B cell (primary cell): ENCODE data around the gene PACRG. TPM values are rescaled to one million over a fixed set of nuclear protein-coding genes. Genes with fewer than 3 reads are reported as not detected.

Experiments used
- ATAC-seq: fragments of 200-7000 bp; cut with Tn5 transposase; one replicate; pipeline ENCODE4 v1.10.0; 2021; ENCODE audit warnings: low read depth, mild to moderate bottlenecking, moderate number of reproducible peaks, moderate library complexity
- CTCF ChIA-PET: fragments of 350-600 bp; sonication (Branson Sonifier 250); formaldehyde crosslinking; loops from one replicate; lab custom pipeline; 2021; ENCODE audit warnings: antibody characterized with exemption, inconsistent platforms; lab: Charles Lee
- POLR2A ChIA-PET: fragments of 350-600 bp; sonication (Branson Sonifier 250); formaldehyde crosslinking; loops from one replicate; lab custom pipeline; 2021; ENCODE audit warnings: antibody characterized with exemption; lab: Charles Lee
- DNase-seq: peaks from one replicate; pipeline ENCODE4 v3.0.0; 2013
- H2AFZ ChIP-seq: 2 replicates; pipeline ENCODE4 v1.6.1; 2012; ENCODE audit warnings: mild to moderate bottlenecking, low read depth, low read length; ENCODE audit not compliant: insufficient read depth, poor library complexity, severe bottlenecking
- H3K27ac ChIP-seq, 2 donors: 1 replicate in 1 of 2; 2 replicates in 1 of 2; pipeline ENCODE4 v1.5.1; 2012 to 2013; ENCODE audit warnings: low read length in 2 of 2, mild to moderate bottlenecking in 2 of 2, moderate library complexity in 1 of 2
- H3K27me3 ChIP-seq, 4 experiments: fragments of 200-600 bp in 1 of 4; sonication (generic) in 1 of 4; replicated peaks in 1 of 4; 1 replicate in 2 of 4; 2 replicates in 2 of 4; pipeline versions ENCODE4 v1.6.1 to v1.7.0; 2013 to 2016; ENCODE audit warnings: low read length in 3 of 4, mild to moderate bottlenecking in 2 of 4, mixed read lengths in 1 of 4, moderate library complexity in 1 of 4; ENCODE audit not compliant: insufficient read depth in 4 of 4, control insufficient read depth in 3 of 4; ENCODE audit errors: control extremely low read depth in 1 of 4
- H3K36me3 ChIP-seq, 2 experiments: replicated peaks in 1 of 2; 1 replicate in 1 of 2; 2 replicates in 1 of 2; pipeline versions ENCODE4 v1.6.1 to v1.7.1; 2013; ENCODE audit warnings: low read length in 1 of 2; ENCODE audit not compliant: insufficient read depth in 2 of 2, control insufficient read depth in 1 of 2; ENCODE audit errors: control extremely low read depth in 1 of 2, extremely low read depth in 1 of 2
- H3K4me1 ChIP-seq, 2 donors: fragments of 200-600 bp in 1 of 2; sonication (generic) in 1 of 2; 1 replicate in 1 of 2; 2 replicates in 1 of 2; pipeline versions ENCODE4 v1.5.1 to v1.6.1; 2013 to 2017; ENCODE audit warnings: low read length in 2 of 2; ENCODE audit not compliant: control insufficient read depth in 2 of 2, insufficient read depth in 2 of 2
- H3K4me2 ChIP-seq: replicated peaks from 2 replicates; pipeline ENCODE3; 2012; ENCODE audit warnings: mild to moderate bottlenecking, low read depth, low read length; ENCODE audit not compliant: poor library complexity, severe bottlenecking
- H3K4me3 ChIP-seq, 5 experiments: fragments of 200-600 bp in 1 of 5; sonication (generic) in 1 of 5; 1 replicate in 3 of 5; 2 replicates in 2 of 5; pipeline versions ENCODE4 v1.5.1 to v1.7.0; 2011 to 2016; ENCODE audit warnings: low read length in 4 of 5, mild to moderate bottlenecking in 4 of 5, low read depth in 2 of 5, control low read depth in 1 of 5, moderate library complexity in 1 of 5; ENCODE audit not compliant: insufficient read depth in 1 of 5; ENCODE audit errors: control extremely low read depth in 1 of 5, extremely low read depth in 1 of 5
- H3K79me2 ChIP-seq: fragments of 200-600 bp; sonication (generic); one replicate; pipeline ENCODE4 v1.6.0; 2016; ENCODE audit warnings: low read length; ENCODE audit not compliant: control insufficient read depth, insufficient read depth
- H3K9ac ChIP-seq: fragments of 200-600 bp; sonication (generic); 2 replicates; pipeline ENCODE4 v1.6.1; 2017; ENCODE audit warnings: mild to moderate bottlenecking, low read length, moderate library complexity
- H3K9me3 ChIP-seq, 3 donors: one replicate each; pipeline versions ENCODE4 v1.6.1 to v1.7.1; 2013; ENCODE audit warnings: low read length in 2 of 3; ENCODE audit not compliant: control insufficient read depth in 2 of 3, insufficient read depth in 1 of 3; ENCODE audit errors: control extremely low read depth in 1 of 3
- H4K20me1 ChIP-seq: 2 replicates; pipeline ENCODE4 v1.6.0; 2012; ENCODE audit warnings: mild to moderate bottlenecking, low read length; ENCODE audit not compliant: insufficient read depth, control insufficient read depth, poor library complexity, severe bottlenecking
- H3K27ac Mint-ChIP-seq: one replicate; pipeline ENCODE4 v1.8.0; 2021; ENCODE audit warnings: mixed read lengths
- H3K27me3 Mint-ChIP-seq: one replicate; pipeline ENCODE4 v1.8.0; 2021; ENCODE audit warnings: mixed read lengths
- H3K4me1 Mint-ChIP-seq: one replicate; pipeline ENCODE4 v1.8.0; 2021; ENCODE audit warnings: mixed read lengths
- H3K4me3 Mint-ChIP-seq: one replicate; pipeline ENCODE4 v1.8.0; 2021; ENCODE audit warnings: mixed read lengths
- H3K9me3 Mint-ChIP-seq: one replicate; pipeline ENCODE4 v1.8.0; 2022; ENCODE audit warnings: mixed read lengths; ENCODE audit not compliant: insufficient read depth
- EZH2 ChIP-seq: IDR thresholded peaks from 2 replicates; pipeline ENCODE4 v1.6.1; 2012; ENCODE audit warnings: borderline replicate concordance, low read depth, mild to moderate bottlenecking, moderate library complexity, low read length; ENCODE audit not compliant: insufficient read depth, poor library complexity, severe bottlenecking
- WGBS: methylation state at CpG from one replicate; pipeline ENCODE4 v1.1.5; 2013; ENCODE audit warnings: missing lambda C conversion rate; ENCODE audit not compliant: insufficient coverage; 5-methylcytosine and 5-hydroxymethylcytosine counted together
- intact Hi-C: fragments of 100-400 bp; cut with micrococcal nuclease; formaldehyde crosslinking; loops from one replicate; pipeline ENCODE4 v1.10.0; 2022
- polyA plus RNA-seq: library from polyadenylated mRNA; depleted of rRNA; stranded (reverse); fragments of >200 nt; gene quantifications from 2 replicates; pipeline ENCODE4 v1.2.3, GENCODE V29; 2012
- total RNA-seq, 2 donors: library from RNA; stranded (reverse); fragments of 120-200 nt in 1 of 2; gene quantifications; 1 replicate in 1 of 2; 2 replicates in 1 of 2; pipeline versions ENCODE4 v1.2.3 to v1.2.4, GENCODE V29; 2013 to 2022
- TF ChIP-seq, protein P1 (sequence below): fragments of 200-600 bp; IDR thresholded peaks from one replicate; pipeline ENCODE4 v1.8.0; 2022; ENCODE audit warnings: antibody characterized with exemption, mild to moderate bottlenecking

PACRG gene
- total and polyA plus RNA-seq, 2 donors (not counting 1 experiment from before 2014, with no cell fraction given): not detected

- no peak for ATAC-seq
- CTCF ChIA-PET: no interaction called here
- no peaks in the 10 kb centered on the region for H3K27me3 Mint-ChIP-seq
Measured at GRCh38 chr6:162833776-162834175, 106.0 kb downstream of the PACRG start.

DNA sequence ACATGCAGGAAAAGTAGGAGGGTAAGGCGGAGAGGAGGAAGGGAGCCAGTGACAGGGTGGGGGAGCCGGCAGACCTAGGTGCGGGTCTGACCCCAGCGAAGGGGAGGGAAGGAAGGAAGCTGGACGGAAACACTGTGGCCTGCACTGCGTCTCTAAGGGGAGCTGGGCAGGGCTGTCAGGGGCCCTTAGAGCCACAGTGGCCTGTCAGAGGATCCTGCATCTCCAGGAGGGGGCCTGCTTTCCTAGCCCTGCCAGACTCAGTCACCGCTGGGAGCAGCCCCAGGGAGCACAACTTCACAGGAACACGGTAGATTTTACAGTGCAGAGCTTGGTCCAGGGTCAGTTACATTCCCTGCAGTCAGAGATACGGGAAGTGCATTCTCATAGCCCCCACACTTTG lies 118.2 kb downstream of the PACRG start:
- Histone ChIP-seq H2AFZ (no peak overlapping the region), H3K9ac (no peak overlapping the region), H3K36me3 (no peaks in the 10 kb centered on the region), H3K27ac (no peak overlapping the region), H3K79me2 (no peaks in the 10 kb centered on the region), H3K9me3 (peaks cover 0 to 8% (median 0%) of the 10 kb centered on the region in 3 donors), H3K27me3 (no peaks in the 10 kb centered on the region), H3K4me3 (no peak overlapping the region), H3K4me1 (no peaks in the 10 kb centered on the region), H4K20me1 (no peaks in the 10 kb centered on the region), H3K4me2 (no peak overlapping the region)
- no peak overlapping the region for H3K4me3 Mint-ChIP-seq
- whole genome bisulfite sequencing: 71% methylated on average over 9 of the region's 9 CpGs
- intact Hi-C loops: no loop called here
- POLR2A ChIA-PET: no interaction called here
- no peaks in the 10 kb centered on the region for H3K27me3 Mint-ChIP-seq
- CTCF ChIA-PET: no interaction called here
- no peaks in the 10 kb centered on the region for H3K4me1 Mint-ChIP-seq
- no peak for TF ChIP-seq EZH2
- TF ChIP-seq, protein P1, sequence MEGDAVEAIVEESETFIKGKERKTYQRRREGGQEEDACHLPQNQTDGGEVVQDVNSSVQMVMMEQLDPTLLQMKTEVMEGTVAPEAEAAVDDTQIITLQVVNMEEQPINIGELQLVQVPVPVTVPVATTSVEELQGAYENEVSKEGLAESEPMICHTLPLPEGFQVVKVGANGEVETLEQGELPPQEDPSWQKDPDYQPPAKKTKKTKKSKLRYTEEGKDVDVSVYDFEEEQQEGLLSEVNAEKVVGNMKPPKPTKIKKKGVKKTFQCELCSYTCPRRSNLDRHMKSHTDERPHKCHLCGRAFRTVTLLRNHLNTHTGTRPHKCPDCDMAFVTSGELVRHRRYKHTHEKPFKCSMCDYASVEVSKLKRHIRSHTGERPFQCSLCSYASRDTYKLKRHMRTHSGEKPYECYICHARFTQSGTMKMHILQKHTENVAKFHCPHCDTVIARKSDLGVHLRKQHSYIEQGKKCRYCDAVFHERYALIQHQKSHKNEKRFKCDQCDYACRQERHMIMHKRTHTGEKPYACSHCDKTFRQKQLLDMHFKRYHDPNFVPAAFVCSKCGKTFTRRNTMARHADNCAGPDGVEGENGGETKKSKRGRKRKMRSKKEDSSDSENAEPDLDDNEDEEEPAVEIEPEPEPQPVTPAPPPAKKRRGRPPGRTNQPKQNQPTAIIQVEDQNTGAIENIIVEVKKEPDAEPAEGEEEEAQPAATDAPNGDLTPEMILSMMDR: no peak
- no peaks in the 10 kb centered on the region for H3K9me3 Mint-ChIP-seq
- DNase-seq (no peak), ATAC-seq (no peak)
- H3K27ac Mint-ChIP-seq: no peak overlapping the region

More at GRCh38 chr6:162833776-162834175, 106.0 kb downstream of the PACRG start:
- H3K27ac Mint-ChIP-seq: no peak overlapping the region
- Histone ChIP-seq H3K4me1 (no peaks in the 10 kb centered on the region), H3K36me3 (no peaks in the 10 kb centered on the region), H3K4me3 (no peak overlapping the region), H3K9ac (no peak overlapping the region), H3K27me3 (no peaks in the 10 kb centered on the region), H3K27ac (no peak overlapping the region), H4K20me1 (no peaks in the 10 kb centered on the region), H3K4me2 (no peak overlapping the region), H2AFZ (no peak overlapping the region), H3K79me2 (no peaks in the 10 kb centered on the region), H3K9me3 (no peaks in the 10 kb centered on the region)
- H3K9me3 Mint-ChIP-seq: no peaks in the 10 kb centered on the region
- no peak for DNase-seq
- intact Hi-C loops: no loop called here
- whole genome bisulfite sequencing: no CpG with 5 or more reads among the region's 4 CpGs
- no peaks in the 10 kb centered on the region for H3K4me1 Mint-ChIP-seq
- TF ChIP-seq, protein P1: no peak
- TF ChIP-seq EZH2: no peak
- no peak overlapping the region for H3K4me3 Mint-ChIP-seq
- POLR2A ChIA-PET: no interaction called here
